Suppressor macrophage treated with lipopolysaccharide for 1 hour (primary cell): Measurements from ENCODE around the gene NR3C2.

Source experiments
- DNase-seq, 3 donors: peaks; one replicate each; pipeline ENCODE4 v3.0.0-alpha.2; 2020 to 2022

The NR3C2 gene

GRCh38 chr4:148441986-148442831 lies at the start of gene NR3C2:
Gene NR3C2 (minus strand): TSS chr4:148442414.
- DNase-seq, result peak; percentile 97 to 99 (median 98)

- DNase-seq, result no peak
Observed at GRCh38 chr4:148487181-148487580, 45.0 kb upstream of the NR3C2 start.

- DNase-seq, result no peak
Observed at GRCh38 chr4:148481636-148482035, 39.4 kb upstream of the NR3C2 start.

GRCh38 chr4:148477276-148477675 lies 35.1 kb upstream of the NR3C2 start:
- DNase-seq, result no peak

- no peak for DNase-seq
Observed at GRCh38 chr4:148469938-148470337, 27.7 kb upstream of the NR3C2 start.

- no peak for DNase-seq
Observed at GRCh38 chr4:148454835-148455234, 12.6 kb upstream of the NR3C2 start.

GRCh38 chr4:148453833-148454232 lies 11.6 kb upstream of the NR3C2 start:
- DNase-seq, result no peak

GRCh38 chr4:148452970-148453369 lies 10.8 kb upstream of the NR3C2 start:
- no peak for DNase-seq

GRCh38 chr4:148449921-148450320 lies 7.7 kb upstream of the NR3C2 start:
- DNase-seq, result no peak

GRCh38 chr4:148448141-148448540 lies 5.9 kb upstream of the NR3C2 start:
- no peak for DNase-seq

- DNase-seq, result peak; percentile 5 to 48 (median 36)
Observed at GRCh38 chr4:148447681-148448080, 5.5 kb upstream of the NR3C2 start.

GRCh38 chr4:148445860-148446330 lies 3.7 kb upstream of the NR3C2 start:
- no peak for DNase-seq

- DNase-seq, result peak; percentile 27 to 53 (median 31)
Observed at GRCh38 chr4:148445071-148445859, 3.1 kb upstream of the NR3C2 start.

GRCh38 chr4:148444296-148445070 lies 2.3 kb upstream of the NR3C2 start:
- DNase-seq, result peak in 2 of 3 donors; percentile 16 to 35

GRCh38 chr4:148443512-148444295 lies 1.5 kb upstream of the NR3C2 start:
- peak; percentile 42 to 61 (median 45) for DNase-seq

- DNase-seq, result peak in 2 of 3 donors; percentile 21 to 29
Observed at GRCh38 chr4:148442832-148443511, 758 bp upstream of the NR3C2 start.

- DNase-seq, result peak in 1 of 3 donors; percentile 5
Observed at GRCh38 chr4:148441624-148441985, 609 bp downstream of the NR3C2 start.

GRCh38 chr4:148438047-148438446 lies 4.2 kb downstream of the NR3C2 start:
- DNase-seq, result no peak

- DNase-seq, result no peak
Observed at GRCh38 chr4:148437439-148437838, 4.8 kb downstream of the NR3C2 start.

- no peak for DNase-seq
Observed at GRCh38 chr4:148436512-148436911, 5.7 kb downstream of the NR3C2 start.

- no peak for DNase-seq
Observed at GRCh38 chr4:148435654-148436406, 6.4 kb downstream of the NR3C2 start.
